GM19193 (cell line): ENCODE data around the gene ADCY4.

ENCODE experiments used
- POLR2A ChIP-seq: IDR thresholded peaks from 4 replicates; pipeline ENCODE4 v1.6.1; 2011; ENCODE audit not compliant: insufficient read depth, insufficient read length; ENCODE audit errors: extremely low read depth

The ADCY4 gene

GRCh38 chr14:24289649-24290280 lies 45.1 kb downstream of the ADCY4 start:
- TF ChIP-seq POLR2A: no peak

DNA sequence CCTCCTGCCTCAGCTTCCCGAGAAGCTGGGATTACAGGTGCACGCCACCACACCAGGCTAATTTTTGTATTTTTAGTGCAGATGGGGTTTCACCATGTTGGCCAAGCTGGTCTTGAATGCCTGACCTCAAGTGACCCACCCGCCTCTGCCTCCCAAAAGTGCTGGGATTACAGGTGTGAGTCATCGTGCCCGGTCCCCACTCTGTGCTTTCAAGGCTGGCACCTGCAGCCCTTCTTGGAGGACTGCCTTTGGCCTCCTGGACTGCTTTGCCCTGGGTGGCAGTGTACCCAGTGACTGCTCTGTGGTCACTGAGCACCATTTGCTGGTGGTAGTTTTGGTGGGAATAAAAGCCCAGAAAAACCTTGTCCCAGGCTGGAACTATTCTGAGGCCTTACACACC lies 47.9 kb downstream of the ADCY4 start:
- TF ChIP-seq POLR2A: no peak

DNA sequence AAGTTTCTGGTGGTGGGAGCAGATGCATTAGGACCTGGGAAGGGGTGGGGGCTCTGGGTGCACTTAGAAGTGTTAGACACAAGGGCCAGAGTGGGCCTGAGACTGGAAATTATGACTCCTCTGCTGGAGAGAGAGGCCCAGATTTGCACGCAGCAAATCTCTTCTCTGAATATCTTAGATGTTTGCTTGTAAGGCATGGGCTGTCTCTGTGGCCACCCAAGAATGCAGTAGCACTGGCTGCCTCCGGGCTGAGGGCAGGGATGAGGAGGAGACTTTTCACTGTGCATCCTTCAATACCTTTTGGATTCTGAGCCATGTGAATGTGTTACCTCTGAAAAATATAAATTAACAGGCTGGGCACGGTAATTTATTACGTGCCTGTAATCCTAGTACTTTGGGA lies 49.5 kb downstream of the ADCY4 start:
- no peak for TF ChIP-seq POLR2A

- TF ChIP-seq POLR2A: no peak
Observed at GRCh38 chr14:24284501-24285035, 50.3 kb downstream of the ADCY4 start.

- no peak for TF ChIP-seq POLR2A
Observed at GRCh38 chr14:24283796-24284460, 50.9 kb downstream of the ADCY4 start.

- TF ChIP-seq POLR2A: no peak
Observed at GRCh38 chr14:24282736-24283135, 52.1 kb downstream of the ADCY4 start.

- TF ChIP-seq POLR2A: no peak
Observed at GRCh38 chr14:24281636-24282035, 53.2 kb downstream of the ADCY4 start.

DNA sequence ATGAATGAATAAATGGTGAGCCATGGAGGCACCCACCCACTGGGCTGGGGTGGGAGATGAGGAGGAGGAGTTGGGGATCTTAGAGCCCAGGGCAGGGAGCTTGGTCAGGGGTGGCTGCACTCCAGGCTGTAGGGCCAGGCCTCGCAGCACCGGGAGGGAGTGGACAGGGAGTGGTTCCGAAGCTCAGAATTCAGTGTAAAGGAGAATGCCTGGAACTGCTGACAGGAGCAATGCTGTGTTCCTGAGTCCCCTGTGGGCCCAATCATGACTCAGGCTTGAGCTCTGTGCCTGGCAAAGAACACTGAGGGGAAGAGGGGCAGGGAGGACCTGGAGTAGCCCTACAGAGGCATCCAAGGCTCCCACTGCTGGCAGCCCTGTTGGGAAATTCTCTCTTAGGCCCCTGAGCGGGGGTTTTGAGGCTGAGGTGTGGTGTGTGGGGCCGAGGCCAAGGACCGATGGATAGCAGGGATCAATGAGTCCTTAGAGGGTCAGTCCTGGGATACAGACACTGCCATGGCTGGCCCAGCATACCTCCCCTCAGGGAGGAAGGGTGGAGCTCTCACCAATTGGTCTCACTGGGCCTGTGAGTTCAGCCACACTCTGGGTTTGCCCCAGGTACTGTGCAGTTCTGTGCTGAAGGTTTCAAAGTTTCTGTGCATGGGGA lies 53.9 kb downstream of the ADCY4 start:
- no peak for TF ChIP-seq POLR2A

GRCh38 chr14:24279301-24280186 lies 55.3 kb downstream of the ADCY4 start:
- TF ChIP-seq POLR2A: no peak

GRCh38 chr14:24278424-24278823 lies 56.4 kb downstream of the ADCY4 start:
- TF ChIP-seq POLR2A: no peak

GRCh38 chr14:24277606-24278321 lies 57.1 kb downstream of the ADCY4 start:
- TF ChIP-seq POLR2A: no peak

DNA sequence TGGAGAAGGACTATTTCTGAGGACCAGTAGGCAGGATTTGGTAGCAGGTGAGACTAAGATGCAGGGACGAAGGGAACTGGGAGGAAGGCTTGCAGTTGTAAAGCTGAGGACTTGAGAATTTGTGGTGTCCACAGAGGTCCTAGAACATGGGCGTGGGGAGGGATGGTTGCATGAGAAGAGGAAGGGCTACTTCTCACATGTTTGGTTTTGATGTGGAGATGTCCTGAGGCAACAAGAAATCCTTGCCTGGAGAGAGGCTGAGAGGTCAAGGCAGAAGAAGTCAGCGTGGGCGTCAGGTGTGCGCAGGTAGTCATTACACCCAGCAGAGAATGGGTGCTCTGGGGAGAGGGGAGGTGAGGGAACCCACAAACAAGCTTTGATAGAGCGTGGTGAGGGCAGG lies 57.8 kb downstream of the ADCY4 start:
- no peak for TF ChIP-seq POLR2A

GRCh38 chr14:24274101-24274543 lies 60.7 kb downstream of the ADCY4 start:
- peak; percentile 29 for TF ChIP-seq POLR2A

GRCh38 chr14:24273422-24273998 lies 61.4 kb downstream of the ADCY4 start:
- no peak for TF ChIP-seq POLR2A
